ENCODE results near the gene ZNF578.
"Not testable (repeated sequence)": the region's sequence is repeated elsewhere in the genome, so short reads cannot be mapped to it uniquely, and the experiment has no call there.

The ZNF578 gene

DNA sequence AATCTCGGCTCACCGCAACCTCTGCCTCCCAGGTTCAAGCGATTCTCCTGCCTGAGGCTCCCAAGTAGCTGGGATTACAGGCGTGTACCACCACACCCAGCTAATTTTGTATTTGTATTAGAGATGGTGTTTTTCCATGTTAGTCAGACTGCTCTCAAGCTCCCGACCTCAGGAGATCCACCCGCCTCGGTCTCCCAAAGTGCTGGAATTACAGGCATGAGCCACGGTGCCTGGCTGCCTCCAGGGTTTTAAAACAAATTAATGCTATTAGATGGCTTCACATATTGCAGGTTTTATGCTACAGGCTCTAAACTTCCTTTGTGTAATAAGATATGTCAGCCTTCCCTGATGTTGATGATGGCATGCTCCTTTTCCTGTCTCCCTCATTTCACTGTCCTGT lies 108.3 kb downstream of the ZNF578 start:
- not testable (repeated sequence) for DNase-seq (ENCODE audit: low spot score)

Measured in germinal center (tissue), 1 donor.